ENCODE results near the gene ASGR1. TPM values are rescaled to one million over a fixed set of nuclear protein-coding genes. Genes with fewer than 3 reads are reported as not detected.
A peak's percentile ranks its signal among the peaks of the same experiment; 100 is the strongest.

Gene ASGR1
- total and polyA plus RNA-seq, 4 donors, result 127 to 728 (median 471) TPM

GRCh38 chr17:7219812-7220592, 40.8 kb upstream of the ASGR1 start, which contains the start of the genes ACADVL and DLG4:
ACADVL (plus strand) TSS chr17:7219938; CDS start chr17:7219985, 47 bp downstream.
DLG4 (minus strand) TSS chr17:7219836.
- Histone ChIP-seq H3K36me3 (ENCODE audit: control insufficient read depth in 4 of 4, insufficient read depth in 3 of 4, low read depth in 1 of 4, low read length in 3 of 4) (peaks cover 11 to 40% (median 27%) of the 10 kb centered on the region in 4 donors), H3K4me1 (ENCODE audit: control insufficient read depth in 4 of 4, insufficient read depth in 4 of 4, low read length in 3 of 4) (peaks cover 12 to 60% (median 46%) of the 10 kb centered on the region in 4 donors), H3K9ac (ENCODE audit: low read depth in 1 of 2, low read length in 2 of 2) (peak within 1 kb of the TSS; percentile 78 to 79), H3K27ac (ENCODE audit: low read depth in 1 of 2, low read length in 2 of 2) (peak within 1 kb of the TSS; percentile 99), H3K9me3 (ENCODE audit: control insufficient read depth in 4 of 4, low read length in 3 of 4) (no peaks in the 10 kb centered on the region), H3K4me3 (ENCODE audit: low read depth in 1 of 3, low read length in 3 of 3) (peak within 1 kb of the TSS; percentile 79 to 82 (median 82)), H3K27me3 (ENCODE audit: control insufficient read depth in 4 of 4, insufficient read depth in 4 of 4, low read length in 3 of 4) (no peaks in the 10 kb centered on the region)
- WGBS, result under 1% methylated on average over 63 of the region's 63 CpGs
- peak; percentile 84 for DNase-seq (ENCODE audit: low spot score)
- TF ChIP-seq ZBTB33 (IDR thresholded peaks at IDR 0.05) (peak; percentile 49), FOXA2 (IDR thresholded peaks at IDR 0.05) (peak; percentile 39), JUND (IDR thresholded peaks at IDR 0.05) (peak; percentile 82 to 95), RAD21 (IDR thresholded peaks at IDR 0.05) (peak; percentile 9 to 28), EGR1 (IDR thresholded peaks at IDR 0.05; ENCODE audit: low read depth in 2 of 2) (peak; percentile 92 to 99), YY1 (IDR thresholded peaks at IDR 0.05) (peak; percentile 33), REST (IDR thresholded peaks at IDR 0.05) (peak; percentile 5), TAF1 (conservative IDR thresholded peaks at IDR 0.05) (peak; percentile 54), MAX (IDR thresholded peaks at IDR 0.05) (peak; percentile 86), NR2F2 (IDR thresholded peaks at IDR 0.05) (peak; percentile 51), HNF4G (IDR thresholded peaks at IDR 0.05) (peak; percentile 48), FOXA1 (IDR thresholded peaks at IDR 0.05) (peak; percentile 55), HNF4A (conservative IDR thresholded peaks at IDR 0.05) (peak; percentile 84 to 92), CTCF (IDR thresholded peaks at IDR 0.05; ENCODE audit: low read depth, low read length, missing input control) (no peak), ATF3 (IDR thresholded peaks at IDR 0.05) (no peak), GABPA (IDR thresholded peaks at IDR 0.05 in 1 of 2, conservative IDR thresholded peaks at IDR 0.05 in 1 of 2) (peak in 1 of 2 donors; percentile 82), SP1 (IDR thresholded peaks at IDR 0.05) (peak; percentile 98), RXRA (IDR thresholded peaks at IDR 0.05) (peak; percentile 97 to 98)
